GM18517 (cell line): ENCODE data around the gene RERE.

Source experiments
- ATAC-seq: cut with Tn5 transposase; IDR thresholded peaks from one replicate; pipeline ENCODE4 v1.9.1; 2021; ENCODE audit warnings: mild to moderate bottlenecking, moderate library complexity; ENCODE audit not compliant: unreplicated experiment

The RERE gene

GRCh38 chr1:8438489-8438888, 379.0 kb downstream of the RERE start:
- no peak for ATAC-seq

- no peak for ATAC-seq
These were observed 380.1 kb downstream of the RERE start for GRCh38 chr1:8437347-8437746.

- ATAC-seq = no peak
These were observed 381.8 kb downstream of the RERE start for GRCh38 chr1:8435569-8436071.

GRCh38 chr1:8434101-8434500, 383.3 kb downstream of the RERE start:
- ATAC-seq = no peak

- ATAC-seq = no peak
These were observed 385.7 kb downstream of the RERE start for GRCh38 chr1:8431784-8432183.

GRCh38 chr1:8431019-8431418, 386.4 kb downstream of the RERE start:
- no peak for ATAC-seq

- no peak for ATAC-seq
These were observed 387.0 kb downstream of the RERE start for GRCh38 chr1:8430476-8430875.

GRCh38 chr1:8429549-8430110, 387.8 kb downstream of the RERE start:
- no peak for ATAC-seq

- no peak for ATAC-seq
These were observed 389.0 kb downstream of the RERE start for GRCh38 chr1:8428441-8428840.

- no peak for ATAC-seq
These were observed 389.5 kb downstream of the RERE start for GRCh38 chr1:8427986-8428385.

GRCh38 chr1:8427493-8427892, 389.9 kb downstream of the RERE start:
- peak; percentile 53 for ATAC-seq

- no peak for ATAC-seq
These were observed 390.4 kb downstream of the RERE start for GRCh38 chr1:8426996-8427395.

GRCh38 chr1:8425781-8426161, 391.7 kb downstream of the RERE start:
- ATAC-seq = no peak

- no peak for ATAC-seq
These were observed 392.2 kb downstream of the RERE start for GRCh38 chr1:8425150-8425780.

GRCh38 chr1:8424539-8425116, 392.8 kb downstream of the RERE start:
- peak; percentile 27 for ATAC-seq

- peak; percentile 28 for ATAC-seq
These were observed 393.5 kb downstream of the RERE start for GRCh38 chr1:8423692-8424538.

GRCh38 chr1:8423269-8423691, 394.2 kb downstream of the RERE start:
- ATAC-seq = no peak

GRCh38 chr1:8422510-8423268, 394.8 kb downstream of the RERE start:
- ATAC-seq = no peak

GRCh38 chr1:8421721-8422120, 395.7 kb downstream of the RERE start:
- ATAC-seq = no peak

- no peak for ATAC-seq
These were observed 397.1 kb downstream of the RERE start for GRCh38 chr1:8420318-8420717.

GRCh38 chr1:8419861-8420260, 397.6 kb downstream of the RERE start:
- no peak for ATAC-seq
